Kidney epithelial cell (primary cell): ENCODE data around the gene EPHB1. TPM values are rescaled to one million over a fixed set of nuclear protein-coding genes. Genes with fewer than 3 reads are reported as not detected.

Source experiments
- DNase-seq: peaks from one replicate; pipeline ENCODE4 v3.0.0-alpha.2; 2010; ENCODE audit warnings: low read depth
- H3K27me3 ChIP-seq: 2 replicates; pipeline ENCODE4 v1.6.0; 2011; ENCODE audit warnings: low read length; ENCODE audit not compliant: control insufficient read depth, insufficient read depth
- H3K36me3 ChIP-seq: 2 replicates; pipeline ENCODE4 v1.5.1; 2011; ENCODE audit warnings: low read length; ENCODE audit not compliant: control insufficient read depth, insufficient read depth
- H3K4me3 ChIP-seq: 2 replicates; pipeline ENCODE4 v1.5.1; 2011; ENCODE audit warnings: low read depth, mild to moderate bottlenecking, control low read depth, low read length
- total RNA-seq: library from RNA; depleted of rRNA; stranded (reverse); fragments of >200 nt; gene quantifications from 2 replicates; pipeline ENCODE4 v1.2.3, GENCODE V29; 2015
- TF ChIP-seq, protein P1 (sequence below): IDR thresholded peaks from 2 replicates; pipeline ENCODE4 v1.5.1; 2011; ENCODE audit warnings: mild to moderate bottlenecking, moderate library complexity, low read length, control low read depth, inconsistent platforms; ENCODE audit not compliant: insufficient read depth, poor library complexity, severe bottlenecking

The EPHB1 gene
- total RNA-seq, 1 donor from 2014 or later, result 10.8 TPM

DNA sequence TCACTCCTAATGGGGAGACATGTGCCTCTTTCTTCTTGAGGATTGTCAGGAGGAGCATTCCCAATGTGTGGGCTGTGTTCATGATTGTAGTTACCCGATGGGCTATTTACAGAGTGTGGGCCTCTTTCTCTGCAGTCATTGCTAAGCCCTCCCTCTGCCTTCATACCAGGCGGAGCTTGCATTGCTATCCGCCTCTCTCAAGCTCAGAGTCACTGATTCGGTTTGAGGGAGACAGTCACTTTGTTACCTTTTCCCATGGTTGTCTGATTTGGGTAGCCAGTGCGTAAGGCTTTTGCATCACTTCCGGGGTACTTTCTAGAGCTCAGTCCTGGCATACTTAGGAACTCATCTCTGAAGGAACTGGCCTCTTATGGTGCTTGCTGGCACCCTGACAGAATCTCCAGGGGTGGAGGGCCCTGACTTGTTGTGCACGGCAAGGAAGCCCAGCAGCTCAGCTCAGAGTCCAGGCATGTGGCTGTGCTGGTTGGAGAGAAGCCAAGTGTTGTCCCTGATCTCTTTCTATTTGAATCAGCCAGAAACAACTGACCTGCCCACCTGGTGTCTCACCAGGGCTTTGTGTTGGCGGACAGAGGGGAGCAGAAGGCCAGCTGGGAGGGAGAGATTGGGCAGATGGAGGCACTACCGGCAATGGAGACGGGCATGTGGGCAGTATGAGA, 79.8 kb downstream of the EPHB1 start:
- no peak for DNase-seq
- no peaks in the 10 kb centered on the region for H3K36me3 ChIP-seq
- TF ChIP-seq, protein P1, sequence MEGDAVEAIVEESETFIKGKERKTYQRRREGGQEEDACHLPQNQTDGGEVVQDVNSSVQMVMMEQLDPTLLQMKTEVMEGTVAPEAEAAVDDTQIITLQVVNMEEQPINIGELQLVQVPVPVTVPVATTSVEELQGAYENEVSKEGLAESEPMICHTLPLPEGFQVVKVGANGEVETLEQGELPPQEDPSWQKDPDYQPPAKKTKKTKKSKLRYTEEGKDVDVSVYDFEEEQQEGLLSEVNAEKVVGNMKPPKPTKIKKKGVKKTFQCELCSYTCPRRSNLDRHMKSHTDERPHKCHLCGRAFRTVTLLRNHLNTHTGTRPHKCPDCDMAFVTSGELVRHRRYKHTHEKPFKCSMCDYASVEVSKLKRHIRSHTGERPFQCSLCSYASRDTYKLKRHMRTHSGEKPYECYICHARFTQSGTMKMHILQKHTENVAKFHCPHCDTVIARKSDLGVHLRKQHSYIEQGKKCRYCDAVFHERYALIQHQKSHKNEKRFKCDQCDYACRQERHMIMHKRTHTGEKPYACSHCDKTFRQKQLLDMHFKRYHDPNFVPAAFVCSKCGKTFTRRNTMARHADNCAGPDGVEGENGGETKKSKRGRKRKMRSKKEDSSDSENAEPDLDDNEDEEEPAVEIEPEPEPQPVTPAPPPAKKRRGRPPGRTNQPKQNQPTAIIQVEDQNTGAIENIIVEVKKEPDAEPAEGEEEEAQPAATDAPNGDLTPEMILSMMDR, result no peak

DNA sequence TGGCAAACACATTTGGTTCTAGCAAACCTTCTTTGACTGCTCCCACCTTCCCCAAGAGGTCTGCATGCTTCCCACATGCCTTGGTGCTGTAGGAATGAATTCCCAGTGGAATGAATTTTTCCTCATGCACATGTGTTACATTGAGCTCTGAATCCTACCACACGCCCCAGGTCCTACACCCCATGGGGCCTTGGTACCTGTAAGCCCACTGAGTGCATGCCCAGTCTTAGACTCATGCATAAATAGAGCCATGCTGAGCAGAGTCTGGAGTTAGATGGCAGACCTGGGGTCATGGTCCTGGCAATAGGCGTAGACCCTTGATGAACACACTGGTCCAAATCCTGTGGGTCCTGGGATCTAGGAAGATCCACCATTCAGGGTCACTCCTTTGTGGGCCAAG, 81.8 kb downstream of the EPHB1 start:
- Histone ChIP-seq H3K4me3 (no peak overlapping the region), H3K27me3 (no peaks in the 10 kb centered on the region), H3K36me3 (no peaks in the 10 kb centered on the region)
- DNase-seq, result no peak
- TF ChIP-seq, protein P1, result no peak

More for the DNA sequence above, 79.8 kb downstream of the EPHB1 start:
- Histone ChIP-seq H3K27me3 (no peaks in the 10 kb centered on the region), H3K4me3 (no peak overlapping the region)

DNA sequence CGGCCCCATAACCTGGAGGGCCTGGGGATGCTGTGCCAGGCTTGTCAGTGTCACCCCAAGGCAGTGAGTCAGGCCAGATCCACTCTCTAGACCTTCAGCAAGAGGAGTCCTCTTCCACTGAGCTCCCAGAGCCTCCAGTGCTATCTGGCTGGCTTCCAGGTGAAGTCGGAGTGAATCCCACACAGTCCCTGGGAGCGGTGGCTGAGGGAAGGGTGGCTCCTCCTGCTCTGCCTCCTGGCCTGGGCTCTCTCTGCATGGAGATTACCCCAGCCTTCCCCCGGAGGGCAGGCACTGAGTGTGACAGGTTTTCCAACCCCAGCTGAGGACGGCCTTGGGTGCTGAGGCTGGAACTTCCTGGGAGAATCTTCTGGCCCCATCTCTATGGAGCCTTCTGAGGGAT, 82.7 kb downstream of the EPHB1 start:
- Histone ChIP-seq H3K36me3 (no peaks in the 10 kb centered on the region), H3K27me3 (no peaks in the 10 kb centered on the region), H3K4me3 (no peak overlapping the region)
- TF ChIP-seq, protein P1, result no peak
- DNase-seq, result no peak

DNA sequence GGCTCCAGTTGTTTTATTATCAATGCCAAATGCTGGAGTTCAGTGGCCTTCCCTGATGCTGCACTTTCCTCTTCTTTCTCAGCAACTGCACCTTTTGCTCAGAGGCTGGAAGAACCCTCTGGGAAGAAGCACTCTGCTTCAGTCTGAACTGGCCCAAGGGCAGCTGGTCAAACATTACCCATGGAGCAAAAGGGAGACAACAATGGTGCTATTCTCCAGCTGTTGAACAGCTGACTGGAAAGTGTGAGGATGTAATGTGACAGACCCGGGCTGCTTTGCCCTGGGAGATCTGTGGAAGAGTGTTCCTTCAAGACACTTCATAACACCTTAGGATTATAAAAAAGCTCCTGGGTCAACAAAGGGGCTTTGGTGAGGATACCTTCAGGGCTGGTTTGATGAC, 84.9 kb downstream of the EPHB1 start:
- no peak for DNase-seq
- TF ChIP-seq, protein P1, result no peak
- Histone ChIP-seq H3K36me3 (no peaks in the 10 kb centered on the region), H3K4me3 (no peak overlapping the region), H3K27me3 (no peaks in the 10 kb centered on the region)

DNA sequence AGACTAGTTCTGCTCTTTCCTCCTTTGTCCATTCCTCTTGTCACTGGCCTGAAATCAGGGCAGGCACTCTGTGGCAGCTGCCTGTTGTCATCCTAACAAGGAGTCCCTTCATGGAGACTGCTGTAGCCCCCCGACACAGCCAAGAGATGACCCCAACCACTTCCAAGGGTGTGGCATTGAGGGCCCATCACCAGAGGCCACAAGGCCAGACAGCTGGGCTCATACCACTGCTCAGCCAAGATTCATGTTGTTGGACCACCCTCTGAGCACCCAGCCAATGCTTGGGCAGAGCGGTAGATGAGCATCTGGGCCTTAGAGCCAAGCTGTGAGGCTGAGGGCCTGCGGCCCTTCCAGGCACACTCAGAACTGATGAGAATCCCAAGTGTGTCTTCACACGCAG, 85.4 kb downstream of the EPHB1 start:
- Histone ChIP-seq H3K4me3 (no peak overlapping the region), H3K36me3 (no peaks in the 10 kb centered on the region), H3K27me3 (no peaks in the 10 kb centered on the region)
- DNase-seq, result no peak
- TF ChIP-seq, protein P1, result no peak

DNA sequence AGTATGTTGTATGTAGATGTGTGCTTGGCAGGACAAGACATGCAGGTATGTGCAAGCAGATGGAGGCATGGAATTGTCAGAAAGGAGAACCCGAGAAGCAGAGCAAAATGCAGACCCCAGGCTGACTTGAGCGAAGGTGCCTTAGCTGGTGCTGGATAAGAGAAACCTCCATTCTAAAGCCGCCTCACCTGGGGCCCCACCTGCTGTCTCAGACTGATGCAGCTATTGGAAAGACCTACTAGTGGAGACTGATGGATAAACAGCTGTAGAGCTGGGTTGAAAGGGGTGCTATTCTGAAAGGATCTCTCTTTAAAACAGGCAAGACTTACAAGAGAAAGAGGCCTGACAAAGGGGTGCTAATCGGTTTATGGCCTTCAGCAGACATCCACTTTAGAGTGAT, 86.2 kb downstream of the EPHB1 start:
- Histone ChIP-seq H3K36me3 (no peaks in the 10 kb centered on the region), H3K4me3 (no peak overlapping the region), H3K27me3 (no peaks in the 10 kb centered on the region)
- TF ChIP-seq, protein P1, result no peak
- no peak for DNase-seq
